Endodermal cell (in vitro differentiated cells): ENCODE measurements around the gene CLEC16A. TPM values are rescaled to one million over a fixed set of nuclear protein-coding genes. Genes with fewer than 3 reads are reported as not detected.

Experiments used
- DNase-seq: peaks from one replicate; pipeline ENCODE4 v3.0.0-alpha.2; 2017
- H3K27ac ChIP-seq: 2 replicates; pipeline ENCODE4 v1.5.1; 2013; ENCODE audit warnings: mild to moderate bottlenecking, low read depth, low read length, moderate library complexity
- H3K27me3 ChIP-seq: 2 replicates; pipeline ENCODE4 v1.6.1; 2013; ENCODE audit warnings: mild to moderate bottlenecking, low read length, moderate library complexity; ENCODE audit not compliant: insufficient read depth, control insufficient read depth, poor library complexity, severe bottlenecking
- H3K36me3 ChIP-seq: 2 replicates; pipeline ENCODE4 v1.7.0; 2013; ENCODE audit warnings: mild to moderate bottlenecking, low read length, moderate library complexity; ENCODE audit not compliant: control insufficient read depth, insufficient read depth
- H3K4me1 ChIP-seq: one replicate; pipeline ENCODE4 v1.7.0; 2013; ENCODE audit warnings: low read length; ENCODE audit not compliant: control insufficient read depth, insufficient read depth
- H3K4me3 ChIP-seq: 2 replicates; pipeline ENCODE4 v1.5.1; 2013; ENCODE audit warnings: mild to moderate bottlenecking, low read length, moderate library complexity
- H3K9ac ChIP-seq: 2 replicates; pipeline ENCODE4 v1.6.1; 2013; ENCODE audit warnings: mild to moderate bottlenecking, low read length, moderate library complexity; ENCODE audit not compliant: poor library complexity, severe bottlenecking; ENCODE audit errors: extremely low read depth
- H3K9me3 ChIP-seq: 2 replicates; pipeline ENCODE4 v1.6.1; 2013; ENCODE audit warnings: mild to moderate bottlenecking, low read length, moderate library complexity; ENCODE audit not compliant: control insufficient read depth
- H3K27ac Mint-ChIP-seq: 2 replicates; pipeline ENCODE4 v1.8.0; 2020; ENCODE audit warnings: mixed read lengths
- H3K27me3 Mint-ChIP-seq: 2 replicates; pipeline ENCODE4 v1.8.0; 2021; ENCODE audit warnings: mild to moderate bottlenecking, mixed read lengths; ENCODE audit not compliant: insufficient read depth
- H3K36me3 Mint-ChIP-seq: 2 replicates; pipeline ENCODE4 v1.8.0; 2020; ENCODE audit warnings: low read depth, mixed read lengths
- H3K4me1 Mint-ChIP-seq: 2 replicates; pipeline ENCODE4 v1.8.0; 2020; ENCODE audit warnings: mixed read lengths
- H3K4me3 Mint-ChIP-seq: 2 replicates; pipeline ENCODE4 v1.8.0; 2020; ENCODE audit warnings: mild to moderate bottlenecking, moderate library complexity, mixed read lengths
- H3K9me3 Mint-ChIP-seq: 2 replicates; pipeline ENCODE4 v1.8.0; 2020; ENCODE audit warnings: mild to moderate bottlenecking, mixed read lengths
- CTCF ChIP-seq: fragments of 200-600 bp; sonication (generic); conservative IDR thresholded peaks from 2 replicates; pipeline ENCODE4 v1.5.0; 2021; ENCODE audit warnings: antibody characterized with exemption, mild to moderate bottlenecking
- WGBS, 2 experiments: methylation state at CpG; one replicate each; pipeline versions ENCODE4 v1.1.5 to v1.1.7; 2013; ENCODE audit warnings: missing lambda C conversion rate in 2 of 2, mixed read lengths in 1 of 2; ENCODE audit not compliant: insufficient coverage in 1 of 2, insufficient read length in 1 of 2; 5-methylcytosine and 5-hydroxymethylcytosine counted together
- total RNA-seq, 2 donors: library from RNA; stranded (reverse); fragmentation: NEBNext Ultra II Directional in 1 of 2; extraction: Animal tissue kit (Norgen Biotek cat#: 25700) in 1 of 2; gene quantifications; 2 replicates in 1 of 2; 3 replicates in 1 of 2; pipeline ENCODE4 v1.2.1, GENCODE V29; 2021

CLEC16A gene
- total RNA-seq, 2 donors from 2014 or later: 19.5 to 28.3 TPM

- Mint-ChIP-seq H3K9me3 (peaks cover 1% of the 10 kb centered on the region), H3K4me1 (peaks cover 6% of the 10 kb centered on the region), H3K4me3 (no peak overlapping the region), H3K27me3 (no peaks in the 10 kb centered on the region), H3K27ac (no peak overlapping the region), H3K36me3 (peaks cover 6% of the 10 kb centered on the region)
- Histone ChIP-seq H3K4me1 (no peaks in the 10 kb centered on the region), H3K9me3 (no peaks in the 10 kb centered on the region), H3K36me3 (peaks cover under 1% of the 10 kb centered on the region), H3K4me3 (no peak overlapping the region), H3K27ac (no peak overlapping the region), H3K27me3 (no peaks in the 10 kb centered on the region), H3K9ac (no peak overlapping the region)
- TF ChIP-seq CTCF: no peak
- 84 to 87% methylated on average over 10 to 13 of the region's 13 CpGs for WGBS, 2 experiments
- DNase-seq: no peak
Measured at GRCh38 chr16:11155284-11155806, 211.0 kb downstream of the CLEC16A start.

- Histone ChIP-seq H3K27ac (no peak overlapping the region), H3K9me3 (no peaks in the 10 kb centered on the region), H3K27me3 (no peaks in the 10 kb centered on the region), H3K4me1 (no peaks in the 10 kb centered on the region), H3K36me3 (no peaks in the 10 kb centered on the region), H3K9ac (no peak overlapping the region), H3K4me3 (no peak overlapping the region)
- no peaks in the 10 kb centered on the region for H3K27me3 Mint-ChIP-seq
- no peaks in the 10 kb centered on the region for H3K36me3 Mint-ChIP-seq
- no peak overlapping the region for H3K27ac Mint-ChIP-seq
- no peak for DNase-seq
- no peaks in the 10 kb centered on the region for H3K9me3 Mint-ChIP-seq
- H3K4me3 Mint-ChIP-seq: no peak overlapping the region
- H3K4me1 Mint-ChIP-seq: peaks cover 6% of the 10 kb centered on the region
- WGBS, 2 experiments: 89 to 93% methylated on average over 7 to 9 of the region's 9 CpGs
- TF ChIP-seq CTCF: no peak
Measured at GRCh38 chr16:11156401-11156800, 212.0 kb downstream of the CLEC16A start.

GRCh38 chr16:11157143-11157542 lies 212.8 kb downstream of the CLEC16A start:
- no peak overlapping the region for H3K27ac Mint-ChIP-seq
- no peaks in the 10 kb centered on the region for H3K4me1 ChIP-seq

More at GRCh38 chr16:11157143-11157542, 212.8 kb downstream of the CLEC16A start:
- H3K4me3 ChIP-seq: no peak overlapping the region
- no peaks in the 10 kb centered on the region for H3K36me3 ChIP-seq
- H3K27ac ChIP-seq: no peak overlapping the region
- no peaks in the 10 kb centered on the region for H3K27me3 ChIP-seq
- DNase-seq: no peak
- H3K9ac ChIP-seq: no peak overlapping the region
- 93 to 98% methylated on average over 7 of the region's 7 CpGs for WGBS, 2 experiments
- no peak for TF ChIP-seq CTCF
- Mint-ChIP-seq H3K4me1 (peaks cover 7% of the 10 kb centered on the region), H3K36me3 (no peaks in the 10 kb centered on the region), H3K9me3 (no peaks in the 10 kb centered on the region), H3K27me3 (no peaks in the 10 kb centered on the region), H3K4me3 (no peak overlapping the region)
- no peaks in the 10 kb centered on the region for H3K9me3 ChIP-seq
